Mammary epithelial cell (primary cell): ENCODE data around the gene LONRF3.

Source experiments
- CTCF ChIP-seq, 2 donors: IDR thresholded peaks in 1 of 2; conservative IDR thresholded peaks in 1 of 2; 2 replicates each; pipeline ENCODE4 v1.5.1; 2011 to 2012; ENCODE audit warnings: inconsistent platforms in 2 of 2, low read length in 2 of 2, mild to moderate bottlenecking in 2 of 2, control low read depth in 1 of 2, low read depth in 1 of 2; ENCODE audit not compliant: insufficient read depth in 1 of 2; ENCODE audit errors: extremely low read depth in 1 of 2
- EZH2 ChIP-seq: IDR thresholded peaks from 2 replicates; pipeline ENCODE4 v1.6.1; 2012; ENCODE audit warnings: low read length, inconsistent platforms, borderline replicate concordance

GRCh38 chrX:118988911-118989310 lies 14.5 kb downstream of the LONRF3 start:
- no peak for TF ChIP-seq CTCF (conservative IDR thresholded peaks at IDR 0.05 in 1 of 2, IDR thresholded peaks at IDR 0.05 in 1 of 2; ENCODE audit: extremely low read depth in 1 of 2, insufficient read depth in 1 of 2, low read depth in 1 of 2, low read length in 2 of 2)
- no peak for TF ChIP-seq EZH2
